Keratinocyte (primary cell): Measurements from ENCODE around the gene AGO3. TPM values are rescaled to one million over a fixed set of nuclear protein-coding genes. Genes with fewer than 3 reads are reported as not detected.

Experiments used
- DNase-seq: peaks from one replicate; pipeline ENCODE4 v3.0.0-alpha.2; 2011; ENCODE audit warnings: low read depth, missing footprints, low spot score
- FAIRE-seq: peaks from 2 replicates; lab custom pipeline; 2011; peaks lifted over from hg19 to GRCh38; lab: Jason Lieb, UNC
- H2AFZ ChIP-seq: 2 replicates; pipeline ENCODE4 v1.6.0; 2012; ENCODE audit warnings: low read length, control low read depth, inconsistent platforms; ENCODE audit not compliant: control insufficient read depth
- H3K27ac ChIP-seq: 2 replicates; pipeline ENCODE4 v1.5.1; 2011; ENCODE audit warnings: low read length; ENCODE audit not compliant: control insufficient read depth, insufficient read depth
- H3K27me3 ChIP-seq: 3 replicates; pipeline ENCODE4 v1.6.0; 2011; ENCODE audit warnings: low read length; ENCODE audit not compliant: control insufficient read depth, insufficient read depth; ENCODE audit errors: extremely low read depth
- H3K36me3 ChIP-seq, 2 experiments: 2 replicates in 1 of 2; 3 replicates in 1 of 2; pipeline ENCODE4 v1.5.1; 2011; ENCODE audit warnings: low read length in 2 of 2, mild to moderate bottlenecking in 1 of 2; ENCODE audit not compliant: control insufficient read depth in 2 of 2, insufficient read depth in 2 of 2; ENCODE audit errors: extremely low read depth in 1 of 2
- H3K4me1 ChIP-seq: 3 replicates; pipeline ENCODE4 v1.5.1; 2011; ENCODE audit warnings: low read length; ENCODE audit not compliant: control insufficient read depth, insufficient read depth; ENCODE audit errors: extremely low read depth
- H3K4me2 ChIP-seq: 3 replicates; pipeline ENCODE4 v1.6.0; 2011; ENCODE audit warnings: low read depth, low read length; ENCODE audit not compliant: control insufficient read depth, insufficient read depth; ENCODE audit errors: extremely low read depth
- H3K4me3 ChIP-seq, 3 experiments: fragments of 200-600 bp in 1 of 3; sonication (generic) in 1 of 3; 2 replicates in 2 of 3; 3 replicates in 1 of 3; pipeline ENCODE4 v1.5.1; 2011 to 2016; ENCODE audit warnings: low read length in 3 of 3, mild to moderate bottlenecking in 3 of 3, control low read depth in 2 of 3, inconsistent platforms in 1 of 3, low read depth in 1 of 3, mixed read lengths in 1 of 3, mixed run types in 1 of 3, moderate library complexity in 1 of 3; ENCODE audit not compliant: control insufficient read depth in 2 of 3, insufficient read depth in 2 of 3; ENCODE audit errors: extremely low read depth in 1 of 3
- H3K79me2 ChIP-seq: 2 replicates; pipeline ENCODE4 v1.6.0; 2012; ENCODE audit warnings: low read length; ENCODE audit not compliant: control insufficient read depth, insufficient read depth
- H3K9ac ChIP-seq: 3 replicates; pipeline ENCODE4 v1.6.0; 2011; ENCODE audit warnings: low read length; ENCODE audit not compliant: control insufficient read depth, insufficient read depth; ENCODE audit errors: extremely low read depth
- H3K9me1 ChIP-seq: 3 replicates; pipeline ENCODE4 v1.6.0; 2011; ENCODE audit warnings: low read length; ENCODE audit not compliant: control insufficient read depth, insufficient read depth; ENCODE audit errors: extremely low read depth
- H3K9me3 ChIP-seq: 2 replicates; pipeline ENCODE4 v1.5.1; 2012; ENCODE audit warnings: low read depth, low read length; ENCODE audit not compliant: control insufficient read depth
- H4K20me1 ChIP-seq: 3 replicates; pipeline ENCODE4 v1.6.0; 2011; ENCODE audit warnings: low read length; ENCODE audit not compliant: control insufficient read depth, insufficient read depth; ENCODE audit errors: extremely low read depth
- EZH2 ChIP-seq: IDR thresholded peaks from one replicate; pipeline ENCODE4 v1.6.1; 2012; ENCODE audit warnings: inconsistent platforms, mild to moderate bottlenecking, low read length, moderate library complexity
- dilution Hi-C: fragments of 300-500 bp; cut with MboI; formaldehyde crosslinking; loops from one replicate; pipeline ENCODE4 v1.7.0; 2020; ENCODE audit warnings: low sequenced_read_pairs; ENCODE audit not compliant: extremely low pct_ligation_motif_present
- polyA plus RNA-seq, 5 experiments: library from polyadenylated mRNA; depleted of rRNA in 3 of 5; stranded (reverse) in 3 of 5; stranded (forward) in 1 of 5; unstranded in 1 of 5; fragments of >200 nt; gene quantifications; 1 replicate in 1 of 5; 2 replicates in 3 of 5; 3 replicates in 1 of 5; pipeline versions ENCODE4 v1.2.1 to v1.2.3, GENCODE V29; 2011 to 2012; ENCODE audit warnings: missing spikeins in 2 of 5, low read depth in 1 of 5, low replicate concordance in 1 of 5
- TF ChIP-seq, protein P1 (sequence below), 3 experiments: IDR thresholded peaks in 1 of 3; conservative IDR thresholded peaks in 1 of 3; optimal IDR thresholded peaks in 1 of 3; 2 replicates in 2 of 3; 3 replicates in 1 of 3; pipeline versions ENCODE3 to v1.5.1; 2011; ENCODE audit warnings: low read length in 3 of 3, mild to moderate bottlenecking in 3 of 3, moderate library complexity in 2 of 3, control low read depth in 1 of 3, inconsistent platforms in 1 of 3; ENCODE audit not compliant: insufficient read depth in 2 of 3; ENCODE audit errors: extremely low read depth in 1 of 3

Gene AGO3
- polyA plus RNA-seq, 1 donor (not counting 4 experiments of a cell fraction or from before 2014, with no cell fraction given), result 14.0 TPM

DNA sequence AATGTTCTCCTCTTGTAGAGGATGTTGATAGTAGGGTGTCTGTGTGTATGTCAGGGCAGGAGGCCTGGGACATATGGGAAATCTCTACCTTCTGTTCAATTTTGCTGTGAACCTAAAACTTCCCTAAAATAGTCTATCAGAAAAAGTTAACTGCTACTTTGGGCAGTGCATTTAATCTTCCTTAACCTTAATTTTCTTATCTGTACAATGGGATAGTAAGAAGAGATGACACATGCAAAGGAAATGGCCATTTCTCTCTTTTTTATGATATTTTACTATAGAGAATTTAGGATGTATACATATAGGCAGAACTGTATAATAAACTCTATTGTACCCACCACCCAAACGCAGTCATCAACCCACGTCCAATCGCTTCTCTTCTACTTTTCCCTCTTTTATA, 8.6 kb downstream of the AGO3 start:
- Histone ChIP-seq H2AFZ (no peak overlapping the region), H3K4me2 (no peak overlapping the region), H4K20me1 (no peaks in the 10 kb centered on the region), H3K4me1 (no peaks in the 10 kb centered on the region), H3K9ac (no peak overlapping the region), H3K36me3 (no peaks in the 10 kb centered on the region), H3K9me1 (no peaks in the 10 kb centered on the region), H3K4me3 (no peak overlapping the region), H3K9me3 (no peaks in the 10 kb centered on the region), H3K79me2 (peaks cover 82% of the 10 kb centered on the region), H3K27me3 (no peaks in the 10 kb centered on the region), H3K27ac (no peak overlapping the region)
- FAIRE-seq (no peak), DNase-seq (no peak)
- TF ChIP-seq, protein P1, sequence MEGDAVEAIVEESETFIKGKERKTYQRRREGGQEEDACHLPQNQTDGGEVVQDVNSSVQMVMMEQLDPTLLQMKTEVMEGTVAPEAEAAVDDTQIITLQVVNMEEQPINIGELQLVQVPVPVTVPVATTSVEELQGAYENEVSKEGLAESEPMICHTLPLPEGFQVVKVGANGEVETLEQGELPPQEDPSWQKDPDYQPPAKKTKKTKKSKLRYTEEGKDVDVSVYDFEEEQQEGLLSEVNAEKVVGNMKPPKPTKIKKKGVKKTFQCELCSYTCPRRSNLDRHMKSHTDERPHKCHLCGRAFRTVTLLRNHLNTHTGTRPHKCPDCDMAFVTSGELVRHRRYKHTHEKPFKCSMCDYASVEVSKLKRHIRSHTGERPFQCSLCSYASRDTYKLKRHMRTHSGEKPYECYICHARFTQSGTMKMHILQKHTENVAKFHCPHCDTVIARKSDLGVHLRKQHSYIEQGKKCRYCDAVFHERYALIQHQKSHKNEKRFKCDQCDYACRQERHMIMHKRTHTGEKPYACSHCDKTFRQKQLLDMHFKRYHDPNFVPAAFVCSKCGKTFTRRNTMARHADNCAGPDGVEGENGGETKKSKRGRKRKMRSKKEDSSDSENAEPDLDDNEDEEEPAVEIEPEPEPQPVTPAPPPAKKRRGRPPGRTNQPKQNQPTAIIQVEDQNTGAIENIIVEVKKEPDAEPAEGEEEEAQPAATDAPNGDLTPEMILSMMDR (optimal IDR thresholded peaks at IDR 0.05 in 1 of 3, IDR thresholded peaks at IDR 0.05 in 1 of 3, conservative IDR thresholded peaks at IDR 0.05 in 1 of 3; ENCODE audit: extremely low read depth in 1 of 3, insufficient read depth in 2 of 3, low read length in 3 of 3), result no peak
- TF ChIP-seq EZH2, result no peak
- dilution Hi-C loops, result no loop called here

GRCh38 chr1:35945327-35945726, 14.4 kb downstream of the AGO3 start:
- no peaks in the 10 kb centered on the region for H3K9me1 ChIP-seq
- H4K20me1 ChIP-seq, result no peaks in the 10 kb centered on the region
- H3K36me3 ChIP-seq, result no peaks in the 10 kb centered on the region
- no peak overlapping the region for H3K4me3 ChIP-seq
- H3K79me2 ChIP-seq, result peaks cover 46% of the 10 kb centered on the region
- no peak overlapping the region for H2AFZ ChIP-seq
- no peak for FAIRE-seq
- no peak for DNase-seq
- H3K4me2 ChIP-seq, result no peak overlapping the region
- H3K27me3 ChIP-seq, result no peaks in the 10 kb centered on the region
- no peak overlapping the region for H3K27ac ChIP-seq
- dilution Hi-C loops, result no loop called here
- no peaks in the 10 kb centered on the region for H3K4me1 ChIP-seq
- no peaks in the 10 kb centered on the region for H3K9me3 ChIP-seq
- no peak overlapping the region for H3K9ac ChIP-seq
- TF ChIP-seq, protein P1 (optimal IDR thresholded peaks at IDR 0.05 in 1 of 3, IDR thresholded peaks at IDR 0.05 in 1 of 3, conservative IDR thresholded peaks at IDR 0.05 in 1 of 3; ENCODE audit: extremely low read depth in 1 of 3, insufficient read depth in 2 of 3, low read length in 3 of 3), result no peak
- no peak for TF ChIP-seq EZH2
